Ovary (tissue), 3 donors: ENCODE data around the gene AGO4.

ENCODE experiments used
- EP300 ChIP-seq: sonication (generic); formaldehyde crosslinking; IDR thresholded peaks from one replicate; pipeline ENCODE4 v1.6.1; 2017; ENCODE audit warnings: antibody characterized with exemption
- POLR2A ChIP-seq: fragments of 450-650 bp; IDR thresholded peaks from one replicate; pipeline ENCODE4 v1.6.1; 2017; ENCODE audit warnings: antibody characterized with exemption, mild to moderate bottlenecking, moderate library complexity
- TF ChIP-seq, protein P1 (sequence below), 3 donors: fragments of 450-650 bp in 2 of 3; fragments of 200-600 bp in 1 of 3; IDR thresholded peaks; one replicate each; pipeline versions ENCODE4 v1.5.1 to v1.8.0; 2016 to 2022; ENCODE audit warnings: antibody characterized with exemption in 3 of 3, mild to moderate bottlenecking in 1 of 3
- donor health status: DM: no; HTN: no; CAD: no.

DNA sequence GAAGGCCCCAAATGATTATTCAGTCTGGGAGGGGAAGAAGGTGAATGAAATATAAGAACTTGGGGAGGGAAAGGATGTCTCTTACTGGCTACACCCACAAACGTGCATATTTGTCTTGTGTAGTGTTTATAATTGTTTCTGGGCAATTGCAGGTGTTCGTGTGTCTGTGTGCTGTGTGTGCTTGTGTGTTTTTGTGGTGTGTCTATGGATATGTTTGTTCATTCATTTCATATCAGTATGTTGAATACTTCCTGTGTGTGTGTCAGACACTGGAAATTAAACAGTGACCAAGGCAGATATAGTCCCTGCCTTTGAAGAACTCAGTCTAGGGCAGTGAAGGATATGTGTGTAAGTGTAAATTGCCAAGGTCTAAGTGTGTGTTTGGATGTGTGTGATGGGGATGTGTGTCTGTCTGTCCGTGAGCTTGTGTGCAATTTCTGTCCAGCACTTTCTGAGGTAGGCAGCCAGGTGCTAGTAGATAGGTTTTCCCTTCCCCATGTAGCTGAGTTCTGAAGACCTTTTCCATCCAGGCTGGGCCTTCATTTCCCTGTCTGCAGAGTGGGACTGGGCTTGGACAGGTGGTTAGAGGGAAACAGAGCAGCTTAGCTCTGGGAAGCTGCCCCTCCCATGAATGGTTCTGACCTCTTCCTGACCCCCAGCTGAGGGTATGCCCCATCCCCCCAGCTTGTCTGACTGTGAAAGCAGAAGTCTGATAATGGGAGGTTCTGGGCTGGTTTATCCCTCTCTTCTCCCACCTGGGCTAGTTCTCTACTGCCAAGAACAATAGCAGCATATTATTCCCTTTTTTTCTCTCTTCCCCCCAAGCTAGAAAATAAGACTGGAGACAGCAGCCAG, 79.0 kb downstream of the AGO4 start:
- TF ChIP-seq POLR2A (no peak), EP300 (no peak)
- TF ChIP-seq, protein P1, sequence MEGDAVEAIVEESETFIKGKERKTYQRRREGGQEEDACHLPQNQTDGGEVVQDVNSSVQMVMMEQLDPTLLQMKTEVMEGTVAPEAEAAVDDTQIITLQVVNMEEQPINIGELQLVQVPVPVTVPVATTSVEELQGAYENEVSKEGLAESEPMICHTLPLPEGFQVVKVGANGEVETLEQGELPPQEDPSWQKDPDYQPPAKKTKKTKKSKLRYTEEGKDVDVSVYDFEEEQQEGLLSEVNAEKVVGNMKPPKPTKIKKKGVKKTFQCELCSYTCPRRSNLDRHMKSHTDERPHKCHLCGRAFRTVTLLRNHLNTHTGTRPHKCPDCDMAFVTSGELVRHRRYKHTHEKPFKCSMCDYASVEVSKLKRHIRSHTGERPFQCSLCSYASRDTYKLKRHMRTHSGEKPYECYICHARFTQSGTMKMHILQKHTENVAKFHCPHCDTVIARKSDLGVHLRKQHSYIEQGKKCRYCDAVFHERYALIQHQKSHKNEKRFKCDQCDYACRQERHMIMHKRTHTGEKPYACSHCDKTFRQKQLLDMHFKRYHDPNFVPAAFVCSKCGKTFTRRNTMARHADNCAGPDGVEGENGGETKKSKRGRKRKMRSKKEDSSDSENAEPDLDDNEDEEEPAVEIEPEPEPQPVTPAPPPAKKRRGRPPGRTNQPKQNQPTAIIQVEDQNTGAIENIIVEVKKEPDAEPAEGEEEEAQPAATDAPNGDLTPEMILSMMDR (IDR thresholded peaks at IDR 0.05): no peak
